NCI-H2196 treated with DMSO at 0.1 percent for 48 hours (cell line): ENCODE measurements around the gene EFNA2.

Experiments
- DNase-seq: peaks from one replicate; lab custom pipeline; 2025; ENCODE audit not compliant: unreplicated experiment; lab: John Stamatoyannopoulos, UW

The EFNA2 gene

GRCh38 chr19:1259876-1260748, 25.6 kb upstream of the EFNA2 start:
- no peak for DNase-seq

GRCh38 chr19:1260749-1261537, 24.7 kb upstream of the EFNA2 start:
- peak; percentile 93 for DNase-seq

GRCh38 chr19:1261538-1261797, 24.2 kb upstream of the EFNA2 start:
- no peak for DNase-seq

GRCh38 chr19:1261798-1262622, 23.7 kb upstream of the EFNA2 start:
- peak; percentile 36 for DNase-seq

- no peak for DNase-seq
Measured at GRCh38 chr19:1262623-1263123, 23.0 kb upstream of the EFNA2 start.

GRCh38 chr19:1263188-1263587, 22.5 kb upstream of the EFNA2 start:
- DNase-seq, result no peak

- DNase-seq, result no peak
Measured at GRCh38 chr19:1264801-1265614, 20.7 kb upstream of the EFNA2 start.

- DNase-seq, result no peak
Measured at GRCh38 chr19:1265615-1266128, 20.0 kb upstream of the EFNA2 start.

GRCh38 chr19:1266129-1266915, 19.4 kb upstream of the EFNA2 start:
- peak; percentile 72 for DNase-seq

- peak; percentile 43 for DNase-seq
Measured at GRCh38 chr19:1266916-1267476, 18.7 kb upstream of the EFNA2 start.

- DNase-seq, result no peak
Measured at GRCh38 chr19:1267477-1268225, 18.0 kb upstream of the EFNA2 start.

- DNase-seq, result no peak
Measured at GRCh38 chr19:1268226-1269064, 17.2 kb upstream of the EFNA2 start.

- peak; percentile 97 for DNase-seq
Measured at GRCh38 chr19:1269065-1269477, 16.6 kb upstream of the EFNA2 start, which contains the start of gene CIRBP. TSS of gene CIRBP (plus strand) at chr19:1269332. CDS start at chr19:1270934, 1,602 bp downstream.

GRCh38 chr19:1269478-1270212, 16.0 kb upstream of the EFNA2 start:
- DNase-seq, result peak; percentile 77

GRCh38 chr19:1270213-1270853, 15.3 kb upstream of the EFNA2 start:
- DNase-seq, result no peak

GRCh38 chr19:1270854-1271527, 14.7 kb upstream of the EFNA2 start:
- DNase-seq, result no peak
